ENCODE measurements around the gene ARHGEF11.

The ARHGEF11 gene

DNA sequence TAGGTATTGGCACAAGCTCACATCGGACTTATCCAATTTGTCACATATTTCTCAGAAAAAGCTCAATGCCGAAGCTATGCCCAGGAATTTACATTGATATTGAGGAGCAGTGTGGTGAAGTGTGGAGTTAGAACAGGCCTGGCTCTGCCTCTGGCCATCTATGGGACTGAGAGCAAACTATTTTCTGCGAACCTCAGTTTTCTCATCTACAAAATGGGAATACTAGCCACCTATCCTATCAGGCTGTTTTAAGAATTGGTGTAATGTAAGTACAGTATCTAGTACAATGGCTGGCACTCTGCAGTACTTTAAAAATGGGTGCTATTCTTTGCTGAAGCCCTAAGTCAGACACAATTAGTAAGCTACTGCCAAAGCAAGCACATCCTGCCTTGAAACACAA lies 47.2 kb downstream of the ARHGEF11 start:
- no peak for DNase-seq

DNA sequence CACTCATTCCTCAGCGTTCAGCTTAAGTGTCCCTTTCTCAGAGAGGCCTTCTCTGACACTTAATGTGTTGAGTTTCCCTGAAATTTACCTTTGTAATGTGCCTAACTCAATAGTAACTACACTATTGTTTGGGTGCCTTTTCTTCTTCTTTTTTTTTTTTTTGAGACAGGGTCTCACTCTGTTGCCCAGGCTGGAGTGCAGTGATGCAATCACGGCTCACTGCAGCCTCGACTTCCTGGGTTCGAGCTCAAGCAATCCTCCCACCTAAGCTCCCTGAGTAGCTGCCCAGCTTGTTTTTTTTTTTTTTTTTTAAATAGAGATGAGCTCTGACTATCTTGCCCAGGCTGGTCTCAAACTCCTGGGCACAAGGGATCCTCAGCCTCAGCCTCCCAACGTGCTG lies 50.1 kb downstream of the ARHGEF11 start:
- DNase-seq = no peak

DNA sequence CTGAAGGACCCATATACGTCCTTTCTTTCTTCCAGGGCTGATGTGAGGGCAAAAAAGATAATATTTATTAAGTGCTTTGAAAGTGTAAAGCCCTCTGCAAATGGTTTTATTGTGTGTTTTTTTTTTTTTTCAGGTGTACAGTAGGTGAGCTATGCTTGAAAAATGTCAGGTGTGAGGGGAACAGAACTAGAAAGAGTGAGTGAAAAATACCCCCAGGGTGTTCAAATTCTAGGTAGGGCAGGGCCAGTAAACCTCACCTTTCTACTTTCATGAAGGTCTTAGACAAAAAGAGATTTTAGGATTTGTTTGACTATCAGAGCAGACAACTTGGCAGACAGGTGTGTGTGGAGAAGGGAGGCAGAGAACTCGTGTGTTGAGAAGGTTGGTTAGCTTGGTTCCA lies 51.3 kb downstream of the ARHGEF11 start:
- no peak for DNase-seq

DNA sequence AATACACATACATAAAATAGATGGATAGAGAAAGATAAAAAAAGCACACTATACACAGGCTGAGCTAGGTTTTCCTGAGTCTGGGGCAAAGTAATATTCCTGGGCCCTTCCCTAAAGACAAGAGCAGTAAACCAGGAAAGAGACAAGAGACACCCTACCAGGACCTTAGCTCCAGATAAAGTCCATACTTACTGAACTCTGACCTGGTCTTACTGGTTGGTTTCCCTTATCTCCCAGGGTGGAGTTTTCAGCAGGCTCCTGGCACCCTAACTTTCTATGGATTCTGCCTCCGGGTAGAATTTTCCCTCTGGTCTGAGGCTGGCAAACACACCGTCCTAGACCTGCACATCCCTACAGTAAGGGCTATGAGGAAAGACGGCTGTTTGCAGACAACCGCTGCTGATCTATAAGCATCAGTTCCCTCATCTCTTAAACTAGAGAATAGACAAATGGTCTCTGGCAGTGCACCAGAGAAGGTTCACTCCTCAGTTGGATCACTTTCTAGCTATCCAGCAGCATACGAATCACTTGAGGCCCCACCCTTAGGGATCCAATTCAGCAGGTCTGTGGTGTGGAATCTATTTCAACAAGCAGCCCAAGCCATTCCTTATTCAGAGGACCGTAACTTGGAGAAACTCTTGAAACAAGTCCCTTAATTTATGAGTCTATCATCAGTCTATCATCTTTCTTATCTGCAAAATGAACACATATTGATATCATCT lies 52.0 kb downstream of the ARHGEF11 start:
- no peak for DNase-seq

DNA sequence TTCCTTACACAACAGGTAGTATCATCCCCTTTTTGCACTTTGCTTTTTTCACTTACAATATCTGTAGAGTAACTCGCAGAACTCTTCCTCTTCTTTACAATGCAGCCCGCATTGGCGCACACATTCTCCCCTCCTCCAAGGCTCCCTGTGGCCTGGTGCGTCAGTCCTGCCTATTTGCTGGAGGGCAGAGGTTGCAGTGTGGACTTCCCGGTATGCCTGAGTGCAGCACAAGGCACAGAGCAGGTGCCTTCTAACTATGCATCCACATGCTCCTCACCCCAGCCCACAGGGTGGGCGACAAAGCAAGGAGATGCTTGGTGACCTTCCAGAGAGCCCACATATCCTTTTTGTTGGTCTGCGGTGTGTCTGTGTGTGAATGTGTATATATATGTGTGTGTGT lies 53.3 kb downstream of the ARHGEF11 start:
- no peak for DNase-seq

DNA sequence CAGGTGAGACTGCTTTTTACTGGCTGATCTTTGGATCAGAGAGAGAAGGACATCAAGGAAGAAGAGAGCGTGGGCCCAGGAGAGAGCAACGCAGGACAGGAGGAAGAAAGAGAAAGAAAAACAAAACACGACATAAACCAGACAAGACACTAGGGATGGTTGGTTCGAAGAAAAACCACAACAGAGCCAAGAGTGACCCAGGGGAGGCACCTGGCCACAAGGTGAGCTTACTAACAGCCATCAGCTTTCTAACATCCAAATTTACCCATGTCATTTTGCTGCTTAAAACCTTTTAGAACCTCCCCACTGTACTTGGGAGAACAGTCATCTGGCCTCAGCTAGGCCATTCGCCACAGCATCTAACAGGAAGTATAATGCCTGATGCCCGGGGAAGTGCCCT lies 57.8 kb downstream of the ARHGEF11 start:
- DNase-seq = no peak

DNA sequence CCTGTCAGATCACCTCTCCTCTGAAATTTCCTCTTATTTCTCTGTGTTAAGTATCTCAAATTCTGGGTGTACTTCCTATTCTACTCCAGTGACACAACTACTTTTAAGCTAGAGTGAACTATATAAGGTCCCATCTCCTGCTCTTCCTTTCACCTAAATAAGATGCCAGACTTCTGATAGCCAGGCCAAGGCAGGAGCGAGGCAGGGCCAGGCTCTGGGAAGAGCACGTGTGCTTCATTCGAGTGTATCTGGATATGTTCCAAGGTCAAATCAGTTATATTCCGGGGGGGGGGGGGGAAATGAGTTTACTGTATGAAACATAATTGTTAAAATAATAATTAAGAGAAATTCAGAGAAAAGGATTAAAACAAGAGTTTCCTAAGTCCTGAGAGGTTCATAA lies 65.0 kb downstream of the ARHGEF11 start:
- DNase-seq = no peak

DNA sequence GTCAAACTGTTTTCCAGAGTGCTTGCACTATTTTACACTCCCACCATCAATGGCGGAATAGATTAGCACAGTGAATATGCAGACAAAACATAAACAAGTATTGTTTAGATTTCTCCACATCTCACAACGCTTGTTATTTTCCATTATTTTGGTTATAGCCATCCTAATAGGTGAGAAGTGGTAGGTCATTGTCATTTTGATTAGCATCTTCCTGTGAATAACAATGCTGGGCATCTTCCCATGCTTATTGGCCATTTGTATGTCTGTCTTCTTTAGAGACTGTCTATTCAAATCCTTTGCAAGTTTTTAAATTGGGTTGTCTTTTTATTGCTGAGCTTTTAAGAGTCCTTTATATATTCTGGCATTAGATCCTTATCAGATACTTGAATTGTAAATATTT lies 70.5 kb downstream of the ARHGEF11 start:
- no peak for DNase-seq

DNA sequence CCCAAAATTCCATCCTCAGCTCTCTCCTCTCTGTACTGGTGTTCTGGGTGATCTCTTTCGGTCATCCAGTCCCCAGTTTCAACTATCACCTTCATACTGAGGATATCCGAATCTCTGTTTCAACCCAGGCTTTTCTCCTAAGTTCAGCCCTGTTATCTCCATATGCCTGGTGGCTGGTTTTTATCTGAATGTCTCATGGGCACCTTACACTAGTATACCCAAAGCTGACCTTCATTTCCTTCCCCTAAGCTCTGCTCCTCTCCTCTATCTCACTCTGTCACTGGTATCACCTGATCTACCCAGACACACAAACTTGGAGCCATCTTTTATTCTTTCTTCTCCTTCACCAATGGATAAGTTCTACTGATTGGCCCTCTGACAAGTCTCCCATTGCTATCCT lies 72.1 kb downstream of the ARHGEF11 start:
- DNase-seq = no peak

DNA sequence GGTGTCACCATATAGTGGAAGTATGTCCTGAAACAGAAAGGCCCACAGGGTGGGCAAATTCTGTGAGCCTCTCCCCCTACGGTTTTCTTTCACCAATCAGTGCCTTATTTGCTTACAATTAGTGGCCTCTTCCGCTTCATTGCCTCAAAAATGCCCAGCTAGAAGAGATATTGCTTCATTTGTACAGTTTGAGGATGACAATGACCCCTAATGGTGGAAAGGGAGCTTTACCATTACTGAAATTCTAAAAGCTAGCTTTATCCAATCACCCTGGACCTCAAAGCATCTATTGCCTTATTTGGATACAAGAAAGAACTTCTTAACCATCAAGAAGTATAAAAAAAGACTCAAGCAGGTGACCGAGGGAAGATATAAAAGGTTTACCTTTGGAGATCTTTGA lies 75.5 kb downstream of the ARHGEF11 start:
- no peak for DNase-seq

DNA sequence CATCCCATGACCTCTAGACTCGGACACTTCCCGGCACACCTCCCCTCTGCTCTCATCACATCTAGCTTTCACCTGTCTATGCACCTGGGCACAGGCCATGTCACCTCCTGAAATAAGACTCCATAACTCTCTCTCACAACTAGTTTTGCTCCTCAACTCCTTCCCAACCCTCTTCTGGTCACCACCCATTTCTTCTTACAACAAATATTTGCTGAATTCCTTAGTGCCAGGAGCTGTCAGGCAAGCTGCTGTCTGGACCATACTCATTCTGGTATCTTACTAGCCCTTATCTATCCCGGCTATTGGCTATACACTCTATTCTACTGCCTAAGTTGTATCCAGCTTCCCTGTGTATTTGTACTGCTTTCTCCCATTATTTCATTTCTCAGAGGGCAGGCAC lies 76.0 kb downstream of the ARHGEF11 start:
- DNase-seq = no peak

DNA sequence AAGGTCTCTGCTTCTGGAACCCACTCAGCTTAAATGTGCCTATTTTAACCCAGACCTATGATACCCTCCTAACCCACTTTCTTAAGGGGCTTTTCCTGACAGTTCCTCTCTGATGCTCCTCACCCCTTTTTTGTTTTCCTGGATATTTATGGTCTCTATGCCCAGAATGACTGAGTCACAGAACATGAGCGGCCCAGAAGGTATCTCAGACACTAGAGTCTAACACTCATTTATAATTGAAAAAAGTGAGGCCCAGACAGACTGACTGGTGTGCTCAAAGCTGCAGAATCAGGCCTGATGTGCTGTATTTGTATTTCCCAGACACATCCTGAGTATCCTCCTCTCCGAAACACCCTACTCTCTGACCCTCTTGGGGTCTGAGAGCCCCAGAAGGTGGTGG lies 81.1 kb downstream of the ARHGEF11 start:
- DNase-seq = no peak

DNA sequence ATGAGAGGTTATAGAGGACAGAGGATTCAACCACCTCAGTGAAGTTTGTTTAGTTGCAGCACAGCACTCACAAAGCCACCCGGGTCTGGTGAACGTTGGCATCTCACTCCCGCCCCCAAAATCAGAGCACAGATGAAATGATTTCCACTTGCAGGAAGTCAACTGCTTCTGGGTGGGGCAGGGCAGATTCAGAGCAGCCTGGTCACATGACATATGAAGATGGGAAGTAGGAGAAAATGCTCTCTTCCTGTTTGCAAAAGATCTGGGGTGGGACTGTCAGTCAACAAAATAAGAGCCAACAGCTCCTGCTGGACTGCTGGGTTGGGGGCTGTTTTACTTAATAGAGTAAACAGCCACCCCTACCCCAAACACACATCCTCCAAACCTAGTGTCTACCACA lies 81.9 kb downstream of the ARHGEF11 start:
- DNase-seq = no peak

DNA sequence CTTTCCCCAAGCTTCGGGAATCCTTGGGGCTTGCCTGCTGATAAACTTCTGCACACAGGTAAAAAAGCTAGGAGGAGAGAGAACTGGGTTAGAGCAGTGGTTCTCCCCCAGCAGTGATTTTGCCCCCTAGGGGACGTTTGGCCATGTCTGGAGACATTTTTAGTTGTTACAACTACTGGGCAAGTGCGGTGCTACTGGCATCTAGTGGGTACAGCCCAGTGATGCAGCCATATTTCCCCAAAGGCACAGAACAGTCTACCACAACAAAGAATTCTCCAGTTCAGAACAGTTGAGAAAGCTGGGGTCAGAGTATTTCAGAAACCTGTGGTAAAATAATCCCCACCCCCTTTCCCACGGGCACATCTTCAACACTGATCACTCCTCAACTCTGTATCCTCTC lies 83.8 kb downstream of the ARHGEF11 start:
- DNase-seq = no peak

DNA sequence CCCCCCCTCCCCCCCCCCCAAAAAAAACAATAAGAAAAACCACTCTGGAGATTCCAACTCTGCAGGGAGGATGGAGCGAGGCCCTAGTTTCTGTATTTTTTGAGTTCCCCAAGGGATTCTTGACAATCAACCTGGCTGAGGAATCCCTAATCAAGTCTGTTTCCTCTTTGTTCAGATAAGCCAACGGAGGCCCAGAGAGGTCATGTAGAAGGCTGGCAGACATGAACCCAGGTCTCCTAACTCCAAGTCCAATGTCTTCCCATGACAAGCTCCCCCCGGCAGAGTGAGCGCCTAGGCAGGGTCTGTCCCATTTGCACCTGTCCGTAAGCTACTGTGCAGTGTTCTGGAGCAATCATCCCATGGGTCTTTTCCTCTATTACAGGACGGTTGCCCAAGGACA lies 85.6 kb downstream of the ARHGEF11 start:
- DNase-seq = no peak

DNA sequence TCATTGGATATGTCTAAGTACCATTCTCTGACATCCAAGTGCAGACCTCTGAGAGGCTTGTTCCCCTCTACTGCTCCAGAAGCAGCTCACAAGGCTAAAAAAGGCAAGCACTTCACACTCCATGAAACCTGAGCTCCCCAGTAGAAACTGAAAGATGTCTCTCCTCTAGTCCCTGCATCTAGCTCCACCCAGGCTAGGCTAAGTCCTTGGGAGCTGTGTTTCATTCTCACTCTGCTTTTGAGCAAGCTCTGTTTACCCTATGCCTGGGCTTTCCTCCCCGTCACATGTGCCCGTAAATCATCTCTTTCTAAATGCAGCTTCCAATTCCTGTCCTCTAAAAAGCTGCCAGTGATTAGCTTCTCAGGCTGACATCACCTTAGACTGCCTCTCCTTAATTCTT lies 86.1 kb downstream of the ARHGEF11 start:
- peak; percentile 93 for DNase-seq

DNA sequence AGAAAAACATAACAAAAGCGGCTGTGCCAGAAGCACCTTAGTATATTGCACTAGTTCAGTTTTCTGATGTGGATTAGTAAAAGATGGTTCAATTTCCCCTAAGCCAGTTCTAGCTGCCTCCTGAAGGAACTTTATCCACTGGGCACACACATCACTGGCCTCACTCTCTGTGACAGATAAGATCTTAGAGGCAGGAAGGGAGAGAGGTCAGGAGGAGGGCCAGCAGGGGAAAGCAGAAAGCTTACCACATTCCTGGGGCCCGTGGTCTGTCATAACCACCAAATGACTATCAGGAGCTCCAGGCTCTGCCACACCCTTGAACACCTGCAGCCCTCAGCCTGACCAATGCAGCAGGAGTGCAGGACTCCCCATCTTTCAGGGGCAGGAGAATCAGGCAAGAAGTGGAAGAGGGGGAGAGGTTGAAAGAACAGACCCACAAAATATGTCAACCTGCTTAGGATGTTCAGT lies 87.3 kb downstream of the ARHGEF11 start:
- no peak for DNase-seq

DNA sequence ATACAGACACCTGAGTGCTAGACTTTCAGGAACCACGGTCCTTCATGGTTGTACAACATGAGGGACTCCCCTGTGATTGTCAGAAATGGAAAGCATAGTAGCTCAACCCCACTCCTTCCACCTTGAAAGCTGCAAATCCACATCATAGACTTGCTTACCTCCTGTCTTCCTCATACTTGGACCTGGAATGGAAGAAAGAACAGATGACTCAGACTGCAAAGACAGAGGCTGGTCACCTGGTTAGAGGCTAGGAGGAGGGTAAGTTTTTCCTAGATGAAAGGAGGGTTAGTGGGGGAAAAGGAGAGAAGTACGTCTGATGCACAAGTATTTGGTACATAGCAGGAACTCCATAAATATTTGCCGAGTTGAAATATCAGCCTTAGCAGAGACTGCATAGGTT lies 87.9 kb downstream of the ARHGEF11 start:
- no peak for DNase-seq

DNA sequence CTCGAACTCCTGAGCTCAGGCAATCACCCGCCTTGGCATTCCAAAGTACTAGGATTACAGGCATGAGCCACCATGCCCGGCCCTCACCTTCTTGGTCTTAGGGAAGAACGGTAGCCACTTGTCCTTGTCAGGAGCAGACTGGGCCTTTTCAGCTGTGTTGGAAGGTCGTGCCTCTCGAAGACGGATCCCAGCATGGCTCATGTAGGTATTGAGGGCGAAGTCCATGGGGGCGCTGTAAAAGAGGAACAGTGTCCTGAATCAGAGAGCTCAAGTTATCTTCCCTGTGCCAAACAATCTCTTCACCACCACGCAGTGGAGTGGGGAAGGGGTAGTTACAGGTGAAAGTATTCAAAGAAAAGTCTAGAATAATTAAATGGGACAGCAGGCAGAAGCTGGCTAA lies 89.2 kb downstream of the ARHGEF11 start:
- DNase-seq = no peak

DNA sequence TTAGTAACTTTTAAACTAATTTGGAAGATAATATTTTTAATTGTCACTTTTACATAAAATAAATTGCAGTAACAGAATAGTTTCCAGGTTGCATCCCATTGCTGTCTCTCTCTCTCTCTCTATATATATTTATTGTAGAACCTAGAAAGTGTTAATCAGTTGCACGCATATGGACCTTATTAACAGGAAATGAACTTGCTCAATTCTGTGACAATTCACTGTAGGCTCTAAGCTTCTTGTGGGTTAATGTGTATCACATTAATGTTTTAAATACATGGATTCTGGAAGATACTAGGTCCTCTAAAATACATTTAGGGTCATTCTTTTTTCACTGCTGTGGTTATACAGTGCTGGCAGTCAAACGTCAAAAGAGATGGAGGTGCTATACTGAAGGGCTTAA lies 92.0 kb downstream of the ARHGEF11 start:
- no peak for DNase-seq

DNA sequence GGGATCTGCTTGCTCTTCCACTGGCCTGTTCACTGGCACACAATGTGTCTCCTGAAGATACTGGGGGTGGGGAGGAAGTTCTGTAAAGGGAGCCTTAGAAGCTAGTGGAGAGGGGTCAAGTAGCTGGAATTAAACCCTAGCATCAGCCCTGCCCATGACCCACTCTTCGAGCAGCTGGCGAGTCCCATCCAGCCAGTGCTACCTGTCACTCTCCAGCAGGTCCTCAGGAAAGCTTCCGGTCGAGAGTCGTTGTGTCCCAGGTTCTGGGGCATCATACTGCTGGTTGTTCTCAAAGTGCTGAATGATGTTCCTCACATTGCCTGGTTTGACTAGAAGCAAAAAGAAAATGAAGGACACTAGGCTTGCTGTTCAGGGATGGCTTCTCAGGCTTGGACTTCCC lies 94.2 kb downstream of the ARHGEF11 start:
- DNase-seq = no peak

DNA sequence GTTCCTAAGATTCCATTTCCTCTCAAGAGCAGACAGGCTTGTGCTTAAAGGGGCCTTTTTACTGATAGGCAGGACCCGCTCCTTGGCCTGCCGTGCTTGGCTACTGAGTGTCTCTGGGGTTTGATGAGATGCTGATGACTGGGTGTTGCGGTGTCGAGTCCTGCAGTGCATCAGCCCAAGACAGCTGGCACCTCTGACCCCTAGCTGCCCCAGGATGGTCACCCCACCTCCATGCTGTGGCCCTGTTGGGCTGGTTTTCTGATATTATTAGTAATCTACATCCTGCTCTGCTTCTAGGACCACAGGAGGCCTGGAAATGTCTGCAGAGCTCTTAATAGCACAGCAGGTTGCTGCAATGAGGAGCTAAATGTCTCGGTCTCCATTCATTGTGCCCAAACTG lies 96.4 kb downstream of the ARHGEF11 start:
- no peak for DNase-seq

DNA sequence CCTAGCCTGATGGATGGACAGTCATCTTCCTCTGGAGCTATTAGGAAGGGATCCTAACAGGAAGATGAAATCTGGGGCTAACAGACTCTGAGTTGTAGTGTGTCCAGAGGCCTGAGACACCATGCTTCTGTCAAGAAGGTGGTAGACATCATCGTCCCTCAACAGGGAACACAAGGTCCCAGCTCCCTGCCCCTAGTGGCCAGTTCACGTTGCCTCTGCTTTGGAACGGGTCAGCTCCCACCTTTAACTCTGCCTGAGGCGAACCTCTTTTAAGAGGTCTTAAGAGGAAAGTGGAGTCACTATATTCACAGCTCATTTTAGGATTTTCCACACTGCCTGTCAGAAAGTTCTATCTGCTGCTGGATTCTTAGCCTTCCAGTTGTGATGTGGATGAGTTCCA lies 96.8 kb downstream of the ARHGEF11 start:
- DNase-seq = no peak

DNA sequence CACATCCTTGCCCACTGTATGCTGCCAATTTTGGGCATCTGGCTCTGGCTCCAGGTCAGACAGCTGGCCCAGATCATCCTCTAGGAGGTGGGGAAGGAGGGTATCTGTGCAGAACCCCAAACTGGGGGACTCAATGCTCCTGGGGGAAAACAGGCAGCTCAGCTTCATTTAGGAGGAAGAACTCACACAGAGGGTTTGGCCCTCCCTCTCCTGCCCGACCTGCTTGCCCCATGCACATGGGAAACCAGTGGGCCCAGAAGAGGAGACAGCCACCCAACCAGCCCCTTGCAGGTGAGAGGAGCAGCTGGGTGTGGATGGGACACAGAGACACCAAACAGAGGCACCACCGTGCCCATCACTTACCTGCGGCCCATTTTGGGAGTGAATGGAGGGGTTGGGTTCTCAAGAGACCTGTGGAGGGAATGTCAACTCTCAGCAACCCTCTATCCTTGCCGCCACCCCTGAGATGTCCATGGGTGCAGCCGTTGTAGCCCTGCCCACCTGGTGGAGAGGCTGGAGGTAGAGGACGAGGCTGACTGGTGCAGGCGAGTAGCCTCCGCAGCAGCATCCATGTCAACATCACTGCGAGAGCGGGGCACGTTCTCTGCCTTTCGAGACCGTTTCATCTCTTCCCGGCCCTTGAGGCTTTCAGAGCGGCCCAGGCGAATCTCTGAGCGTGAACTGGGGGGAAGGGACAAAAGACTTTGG lies 97.6 kb downstream of the ARHGEF11 start:
- DNase-seq = no peak

DNA sequence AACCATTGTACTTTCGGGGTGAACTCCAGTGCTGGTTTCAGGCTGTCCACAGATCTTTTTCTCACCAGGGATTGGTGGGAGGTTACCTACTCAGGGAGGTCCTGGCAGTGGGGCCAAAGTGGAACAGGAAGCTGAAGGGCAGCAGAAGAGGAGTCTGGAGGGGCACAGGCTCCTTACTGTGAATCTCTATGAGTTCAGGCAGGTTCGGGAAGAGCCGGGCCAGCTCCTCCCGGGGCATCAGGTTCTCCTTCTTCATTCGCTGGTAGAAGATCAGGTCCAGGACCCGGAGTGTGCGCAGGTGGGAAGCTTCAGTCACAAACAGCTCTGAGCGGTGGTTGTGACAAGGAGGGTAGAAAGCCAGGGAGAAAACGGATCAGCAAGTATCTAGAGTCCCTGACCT lies 98.4 kb downstream of the ARHGEF11 start:
- no peak for DNase-seq

Measured in DMS79 treated with DMSO at 0.1 percent for 48 hours (cell line).